ENCODE data around the gene GNRH2. TPM values are rescaled to one million over a fixed set of nuclear protein-coding genes. Genes with fewer than 3 reads are reported as not detected.

GNRH2 gene
- total and polyA plus RNA-seq, 2 experiments from 2014 or later, result 27.0 to 131 TPM

GRCh38 chr20:3041854-3042409 lies 1.5 kb upstream of the GNRH2 start:
- H3K79me2 ChIP-seq, result peaks cover 6% of the 10 kb centered on the region
- no peaks in the 10 kb centered on the region for H3K27me3 ChIP-seq
- H3K4me3 ChIP-seq, result no peak overlapping the region
- 40% methylated on average over 10 of the region's 10 CpGs for WGBS (ENCODE audit: low lambda C conversion rate, missing lambda C conversion rate)
- H4K20me1 ChIP-seq (ENCODE audit: insufficient read depth, poor library complexity, severe bottlenecking), result no peaks in the 10 kb centered on the region
- H3K27ac ChIP-seq, result peak overlapping the region; percentile 85
- peak overlapping the region; percentile 68 for H3K4me2 ChIP-seq
- peaks cover 20% of the 10 kb centered on the region for H3K4me1 ChIP-seq (ENCODE audit: insufficient read depth)
- no peaks in the 10 kb centered on the region for H3K9me3 ChIP-seq (ENCODE audit: low read depth)
- H2AFZ ChIP-seq, result no peak overlapping the region
- no peaks in the 10 kb centered on the region for H3K36me3 ChIP-seq (replicated peaks; ENCODE audit: insufficient read depth, low read depth)
- DNase-seq (ENCODE audit: low spot score), result no peak
- no peaks in the 10 kb centered on the region for H3K9me2 ChIP-seq (replicated peaks; ENCODE audit: insufficient read depth)
- no peak for TF ChIP-seq EZH2 (IDR thresholded peaks at IDR 0.05; ENCODE audit: borderline replicate concordance)
- no peak for TF ChIP-seq EZH2phosphoT487 (IDR thresholded peaks at IDR 0.05; ENCODE audit: low read depth, severe bottlenecking, unreplicated experiment)
- TF ChIP-seq CTCF (IDR thresholded peaks at IDR 0.05; ENCODE audit: poor library complexity), result no peak

GRCh38 chr20:3042625-3043024 lies 797 bp upstream of the GNRH2 start:
- H3K4me2 ChIP-seq, result no peak overlapping the region
- TF ChIP-seq EZH2phosphoT487 (IDR thresholded peaks at IDR 0.05; ENCODE audit: low read depth, severe bottlenecking, unreplicated experiment) (no peak), CTCF (IDR thresholded peaks at IDR 0.05; ENCODE audit: poor library complexity) (no peak), EZH2 (IDR thresholded peaks at IDR 0.05; ENCODE audit: borderline replicate concordance) (no peak)
- no peaks in the 10 kb centered on the region for H3K36me3 ChIP-seq (replicated peaks; ENCODE audit: insufficient read depth, low read depth)
- H2AFZ ChIP-seq, result no peak overlapping the region
- WGBS (ENCODE audit: low lambda C conversion rate, missing lambda C conversion rate), result 88% methylated on average over 5 of the region's 5 CpGs
- no peak for DNase-seq (ENCODE audit: low spot score)
- peaks cover 26% of the 10 kb centered on the region for H3K4me1 ChIP-seq (ENCODE audit: insufficient read depth)
- no peaks in the 10 kb centered on the region for H3K27me3 ChIP-seq
- no peak overlapping the region for H3K4me3 ChIP-seq
- peaks cover 13% of the 10 kb centered on the region for H3K79me2 ChIP-seq
- H3K27ac ChIP-seq, result peak overlapping the region; percentile 85
- H4K20me1 ChIP-seq (ENCODE audit: insufficient read depth, poor library complexity, severe bottlenecking), result no peaks in the 10 kb centered on the region
- H3K9me2 ChIP-seq (replicated peaks; ENCODE audit: insufficient read depth), result no peaks in the 10 kb centered on the region
- H3K9me3 ChIP-seq (ENCODE audit: low read depth), result no peaks in the 10 kb centered on the region

GRCh38 chr20:3044336-3044965 lies 1.0 kb downstream of the GNRH2 start:
- Histone ChIP-seq H3K4me2 (peak overlapping the region; percentile 88), H3K4me3 (no peak overlapping the region), H3K27ac (peak overlapping the region; percentile 98), H3K4me1 (ENCODE audit: insufficient read depth) (peaks cover 23% of the 10 kb centered on the region), H4K20me1 (ENCODE audit: insufficient read depth, poor library complexity, severe bottlenecking) (no peaks in the 10 kb centered on the region), H2AFZ (no peak overlapping the region), H3K9me3 (ENCODE audit: low read depth) (no peaks in the 10 kb centered on the region), H3K79me2 (peaks cover 18% of the 10 kb centered on the region), H3K9me2 (replicated peaks; ENCODE audit: insufficient read depth) (no peaks in the 10 kb centered on the region), H3K27me3 (no peaks in the 10 kb centered on the region), H3K36me3 (replicated peaks; ENCODE audit: insufficient read depth, low read depth) (no peaks in the 10 kb centered on the region)
- no peak for DNase-seq (ENCODE audit: low spot score)
- TF ChIP-seq EZH2 (IDR thresholded peaks at IDR 0.05; ENCODE audit: borderline replicate concordance) (no peak), CTCF (IDR thresholded peaks at IDR 0.05; ENCODE audit: poor library complexity) (no peak), EZH2phosphoT487 (IDR thresholded peaks at IDR 0.05; ENCODE audit: low read depth, severe bottlenecking, unreplicated experiment) (no peak)
- 100% methylated on average over 8 of the region's 8 CpGs for WGBS (ENCODE audit: low lambda C conversion rate, missing lambda C conversion rate)
